GM08714 (cell line): Measurements from ENCODE around the gene PSAT1.

Source experiments
- H3K4me3 ChIP-seq: fragments of 200-500 bp; sonication (Bioruptor generic); 2 replicates; pipeline ENCODE4 v1.5.1; 2014; ENCODE audit warnings: mild to moderate bottlenecking, low read length, inconsistent platforms
- ZNF274 ChIP-seq: IDR thresholded peaks from 2 replicates; pipeline ENCODE4 v1.6.1; 2012; ENCODE audit warnings: mild to moderate bottlenecking, low read depth, low read length

The PSAT1 gene

GRCh38 chr9:78286125-78286524 is 10.8 kb upstream of the PSAT1 start:
- no peak for TF ChIP-seq ZNF274
- no peak overlapping the region for H3K4me3 ChIP-seq

- H3K4me3 ChIP-seq, result no peak overlapping the region
- no peak for TF ChIP-seq ZNF274
These were observed 10.0 kb upstream of the PSAT1 start for GRCh38 chr9:78286946-78287388.

GRCh38 chr9:78288214-78288892 is 8.6 kb upstream of the PSAT1 start:
- no peak for TF ChIP-seq ZNF274

GRCh38 chr9:78289474-78289873 is 7.5 kb upstream of the PSAT1 start:
- H3K4me3 ChIP-seq, result no peak overlapping the region
- TF ChIP-seq ZNF274, result no peak

More at GRCh38 chr9:78288214-78288892, 8.6 kb upstream of the PSAT1 start:
- H3K4me3 ChIP-seq, result no peak overlapping the region

GRCh38 chr9:78291240-78291925 is 5.5 kb upstream of the PSAT1 start:
- no peak for TF ChIP-seq ZNF274
- no peak overlapping the region for H3K4me3 ChIP-seq

- H3K4me3 ChIP-seq, result no peak overlapping the region
- TF ChIP-seq ZNF274, result no peak
These were observed 4.9 kb upstream of the PSAT1 start for GRCh38 chr9:78292026-78292425.

- TF ChIP-seq ZNF274, result no peak
- H3K4me3 ChIP-seq, result no peak overlapping the region
These were observed 4.0 kb upstream of the PSAT1 start for GRCh38 chr9:78292716-78293497.

- TF ChIP-seq ZNF274, result no peak
- H3K4me3 ChIP-seq, result no peak overlapping the region
These were observed 2.4 kb upstream of the PSAT1 start for GRCh38 chr9:78294290-78295176.

- no peak overlapping the region for H3K4me3 ChIP-seq
- TF ChIP-seq ZNF274, result no peak
These were observed 1.7 kb upstream of the PSAT1 start for GRCh38 chr9:78295177-78295575.

- TF ChIP-seq ZNF274, result no peak
- H3K4me3 ChIP-seq, result no peak overlapping the region
These were observed 1.2 kb upstream of the PSAT1 start for GRCh38 chr9:78295731-78296130.

GRCh38 chr9:78296201-78296892 is 578 bp upstream of the PSAT1 start:
- no peak for TF ChIP-seq ZNF274
- peak overlapping the region; percentile 52; the same call in 1 of the 2 replicates for H3K4me3 ChIP-seq

GRCh38 chr9:78297672-78297961 is 692 bp downstream of the PSAT1 start:
- TF ChIP-seq ZNF274, result no peak
- peak overlapping the region; percentile 83 for H3K4me3 ChIP-seq

GRCh38 chr9:78298046-78298765 is 1.3 kb downstream of the PSAT1 start:
- peak overlapping the region; percentile 83 for H3K4me3 ChIP-seq
- TF ChIP-seq ZNF274, result no peak
